GM15510 (cell line): Measurements from ENCODE around the gene CDV3.

ENCODE experiments used
- POLR2A ChIP-seq: IDR thresholded peaks from 3 replicates; pipeline ENCODE4 v1.6.1; 2011; ENCODE audit warnings: borderline replicate concordance; ENCODE audit not compliant: insufficient read length; ENCODE audit errors: extremely low read depth

CDV3 gene

DNA sequence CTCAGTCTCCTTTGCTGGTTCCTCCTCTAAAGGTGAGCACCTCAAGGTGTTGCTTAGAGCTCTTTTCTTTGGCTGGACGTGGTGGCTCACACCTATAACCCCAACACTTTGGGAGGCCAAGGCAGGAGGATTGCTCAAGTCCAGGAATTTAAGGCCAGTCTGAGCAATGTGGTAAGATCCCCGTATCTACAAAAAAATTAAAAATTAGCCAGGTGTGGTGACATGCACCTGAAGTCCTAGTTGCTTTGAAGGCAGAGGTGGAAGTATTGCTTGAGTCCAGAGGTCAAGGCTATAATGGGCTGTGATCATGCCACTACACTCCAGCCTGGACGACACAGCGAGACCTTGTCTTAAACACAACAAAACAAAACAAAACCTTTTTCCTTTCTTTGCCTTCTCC, 60.0 kb downstream of the CDV3 start:
- TF ChIP-seq POLR2A = no peak
